HepG2 (cell line): Measurements from ENCODE around the gene SLC35G2. TPM values are rescaled to one million over a fixed set of nuclear protein-coding genes. Genes with fewer than 3 reads are reported as not detected.
A peak's percentile ranks its signal among the peaks of the same experiment; 100 is the strongest.

Experiments used
- ATAC-seq: fragments of 200-7000 bp; cut with Tn5 transposase; 3 replicates; pipeline ENCODE4 v1.9.1; 2020; ENCODE audit warnings: mild to moderate bottlenecking, moderate library complexity
- BruUV-seq: library from RNA; stranded (reverse); fragments of 400-500 nt; replicated peaks from 2 replicates; lab custom pipeline; 2021; lab: Mats Ljungman, UMichigan
- CTCF ChIA-PET: fragments of 300-600 bp; formaldehyde crosslinking; extraction: SDS; loops from one replicate; lab custom pipeline; 2021; ENCODE audit warnings: low total read pairs, inconsistent platforms, low intra/inter-chr PET ratio; lab: Yijun Ruan, JAX
- POLR2A ChIA-PET: fragments of 350-600 bp; sonication (Branson Sonifier 250); formaldehyde crosslinking; loops from one replicate; lab custom pipeline; 2020; ENCODE audit warnings: antibody characterized with exemption, inconsistent platforms; lab: Yijun Ruan, JAX
- DNase-seq: peaks from one replicate; pipeline ENCODE4 v3.0.0-alpha.2; 2015; ENCODE audit warnings: low spot score
- FAIRE-seq: peaks from 3 replicates; lab custom pipeline; 2011; peaks lifted over from hg19 to GRCh38; lab: Jason Lieb, UNC
- H2AFZ ChIP-seq: one replicate; pipeline ENCODE4 v1.6.1; 2011; ENCODE audit warnings: low read length, inconsistent platforms
- H3K27ac ChIP-seq: fragments of 300-600 bp; 3 replicates; pipeline ENCODE4 v1.8.0; 2011; ENCODE audit warnings: mixed run types, mild to moderate bottlenecking, mixed read lengths, low read length, inconsistent platforms; ENCODE audit not compliant: insufficient read depth; ENCODE audit errors: extremely low read length
- H3K27me3 ChIP-seq, 2 experiments: fragments of 200-600 bp in 1 of 2; 2 replicates in 1 of 2; 3 replicates in 1 of 2; pipeline versions ENCODE4 v1.6.0 to v1.8.0; 2011; ENCODE audit warnings: low read length in 2 of 2, mild to moderate bottlenecking in 2 of 2, moderate library complexity in 2 of 2, inconsistent platforms in 1 of 2; ENCODE audit not compliant: insufficient read depth in 2 of 2, control insufficient read depth in 1 of 2
- H3K36me3 ChIP-seq, 2 experiments: fragments of 200-600 bp in 1 of 2; replicated peaks in 1 of 2; 2 replicates in 1 of 2; 3 replicates in 1 of 2; pipeline versions ENCODE4 v1.5.1 to v1.8.0; 2011; ENCODE audit warnings: low read length in 2 of 2, inconsistent platforms in 1 of 2; ENCODE audit not compliant: insufficient read depth in 2 of 2, control insufficient read depth in 1 of 2
- H3K4me1 ChIP-seq: 2 replicates; pipeline ENCODE4 v1.5.1; 2012; ENCODE audit warnings: low read length, inconsistent platforms; ENCODE audit not compliant: insufficient read depth
- H3K4me2 ChIP-seq: 2 replicates; pipeline ENCODE4 v1.6.0; 2011; ENCODE audit warnings: low read depth, low read length, inconsistent platforms
- H3K4me3 ChIP-seq, 3 experiments: fragments of 200-600 bp in 1 of 3; sonication (generic), shearing (Covaris generic) in 1 of 3; replicated peaks in 1 of 3; 2 replicates each; pipeline ENCODE4 v1.5.1; 2011 to 2016; ENCODE audit warnings: low read length in 3 of 3, inconsistent platforms in 2 of 3, low read depth in 2 of 3, mild to moderate bottlenecking in 2 of 3, control low read depth in 1 of 3, mixed read lengths in 1 of 3; ENCODE audit not compliant: insufficient read depth in 1 of 3
- H3K79me2 ChIP-seq: one replicate; pipeline ENCODE4 v1.6.1; 2011; ENCODE audit warnings: low read length, inconsistent platforms; ENCODE audit not compliant: insufficient read depth
- H3K9ac ChIP-seq: 2 replicates; pipeline ENCODE4 v1.6.0; 2011; ENCODE audit warnings: mild to moderate bottlenecking, low read depth, low read length, inconsistent platforms; ENCODE audit not compliant: insufficient read depth
- H3K9me3 ChIP-seq: 2 replicates; pipeline ENCODE4 v1.5.1; 2012; ENCODE audit warnings: mild to moderate bottlenecking, low read length
- H4K20me1 ChIP-seq: 2 replicates; pipeline ENCODE4 v1.6.0; 2011; ENCODE audit warnings: inconsistent platforms, mild to moderate bottlenecking, low read length, moderate library complexity; ENCODE audit not compliant: insufficient read depth
- HOXA7 ChIP-seq: sonication (generic); formaldehyde crosslinking; IDR thresholded peaks from 2 replicates; pipeline ENCODE4 v1.8.1; 2022; ENCODE audit warnings: mild to moderate bottlenecking, missing genetic modification reagents, moderate library complexity
- MATR3 ChIP-seq: sonication (generic); formaldehyde crosslinking; IDR thresholded peaks from 2 replicates; pipeline ENCODE4 v1.4.0; 2020; ENCODE audit warnings: missing genetic modification reagents
- ZFP1 ChIP-seq: IDR thresholded peaks from 2 replicates; pipeline ENCODE4 v1.6.1; 2016
- ZFP36L2 ChIP-seq: sonication (generic); formaldehyde crosslinking; IDR thresholded peaks from 2 replicates; pipeline ENCODE4 v1.4.0; 2020; ENCODE audit warnings: missing genetic modification reagents
- WGBS: methylation state at CpG from one replicate; pipeline ENCODE4 v1.1.6; 2017; ENCODE audit warnings: low lambda C conversion rate; 5-methylcytosine and 5-hydroxymethylcytosine counted together
- in situ Hi-C: cut with HindIII; loops from 2 replicates; pipeline ENCODE4 v1.10.0; 2017; ENCODE audit warnings: low pct_unique_long_range_greater_than_20kb; ENCODE audit not compliant: extremely low pct_ligation_motif_present
- intact Hi-C: fragments of 100-400 bp; cut with micrococcal nuclease; formaldehyde crosslinking; loops from one replicate; pipeline ENCODE4 v1.10.0; 2022; ENCODE audit not compliant: unreplicated experiment
- polyA plus RNA-seq, 8 experiments: library from polyadenylated mRNA; depleted of rRNA in 3 of 8; stranded (reverse) in 7 of 8; unstranded in 1 of 8; fragments of >200 nt; fragmentation: Illumina TruSeq in 4 of 8; extraction: Trizol in 4 of 8; gene quantifications; 2 replicates each; pipeline versions ENCODE4 v1.2.1 to v1.2.3, GENCODE V29; 2011 to 2016; ENCODE audit warnings: low read depth in 4 of 8, missing spikeins in 1 of 8, mixed read lengths in 1 of 8; ENCODE audit not compliant: insufficient read depth in 1 of 8
- total RNA-seq, 5 experiments: library from RNA; depleted of rRNA; stranded (reverse); fragments of >200 nt; fragmentation: Illumina TruSeq; extraction: Trizol; gene quantifications; 2 replicates each; pipeline ENCODE4 v1.2.3, GENCODE V29; 2016; ENCODE audit warnings: low read depth in 1 of 5
- TF ChIP-seq, protein P1 (sequence below): sonication (generic); formaldehyde crosslinking; IDR thresholded peaks from 2 replicates; pipeline ENCODE4 v1.9.0; 2021; ENCODE audit warnings: missing genetic modification reagents, borderline replicate concordance
- TF ChIP-seq, protein P2 (sequence below): sonication (generic); formaldehyde crosslinking; IDR thresholded peaks from 2 replicates; pipeline ENCODE4 v1.4.0; 2020; ENCODE audit warnings: missing genetic modification reagents

SLC35G2 gene
- total and polyA plus RNA-seq, 2 of the 13 experiments (the other 11 are each of a cell fraction or from before 2014, with no cell fraction given): 7.6 to 10.3 TPM

DNA sequence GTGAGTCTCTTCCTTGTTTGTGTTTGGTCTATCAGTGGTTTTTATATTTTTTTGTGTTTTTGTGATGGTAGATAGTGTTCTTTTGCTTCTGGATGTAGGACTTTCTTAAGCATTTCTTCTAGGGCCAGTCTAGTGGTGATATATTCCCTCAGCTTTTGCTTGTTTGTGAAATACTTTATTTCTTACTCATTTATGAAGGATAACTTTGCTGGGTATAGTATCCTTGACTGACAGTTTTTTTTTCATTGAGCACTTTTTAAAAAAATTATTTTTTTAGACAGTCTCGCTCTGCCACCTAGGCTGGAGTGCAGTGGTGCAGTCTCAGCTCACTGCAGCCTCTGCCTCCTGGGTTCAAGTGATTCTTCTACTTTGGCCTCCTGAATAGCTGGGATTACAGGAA is 85.0 kb downstream of the SLC35G2 start:
- Histone ChIP-seq H3K9ac (no peak overlapping the region), H3K4me1 (peaks cover 11% of the 10 kb centered on the region), H4K20me1 (peaks cover 12% of the 10 kb centered on the region), H3K79me2 (peaks cover 89% of the 10 kb centered on the region), H3K9me3 (peaks cover 13% of the 10 kb centered on the region), H3K27ac (no peak overlapping the region), H3K4me2 (no peak overlapping the region), H3K4me3 (no peak overlapping the region), H3K27me3 (no peaks in the 10 kb centered on the region), H2AFZ (no peak overlapping the region), H3K36me3 (no peaks in the 10 kb centered on the region)
- 0 out of 2 replicates have a peak, but pooled peaks have one; percentile 30 for TF ChIP-seq ZFP1 (CRISPR knock-in tag)
- no peak for TF ChIP-seq HOXA7 (CRISPR knock-in tag)
- TF ChIP-seq MATR3 (CRISPR knock-in tag): no peak
- TF ChIP-seq, protein P1, sequence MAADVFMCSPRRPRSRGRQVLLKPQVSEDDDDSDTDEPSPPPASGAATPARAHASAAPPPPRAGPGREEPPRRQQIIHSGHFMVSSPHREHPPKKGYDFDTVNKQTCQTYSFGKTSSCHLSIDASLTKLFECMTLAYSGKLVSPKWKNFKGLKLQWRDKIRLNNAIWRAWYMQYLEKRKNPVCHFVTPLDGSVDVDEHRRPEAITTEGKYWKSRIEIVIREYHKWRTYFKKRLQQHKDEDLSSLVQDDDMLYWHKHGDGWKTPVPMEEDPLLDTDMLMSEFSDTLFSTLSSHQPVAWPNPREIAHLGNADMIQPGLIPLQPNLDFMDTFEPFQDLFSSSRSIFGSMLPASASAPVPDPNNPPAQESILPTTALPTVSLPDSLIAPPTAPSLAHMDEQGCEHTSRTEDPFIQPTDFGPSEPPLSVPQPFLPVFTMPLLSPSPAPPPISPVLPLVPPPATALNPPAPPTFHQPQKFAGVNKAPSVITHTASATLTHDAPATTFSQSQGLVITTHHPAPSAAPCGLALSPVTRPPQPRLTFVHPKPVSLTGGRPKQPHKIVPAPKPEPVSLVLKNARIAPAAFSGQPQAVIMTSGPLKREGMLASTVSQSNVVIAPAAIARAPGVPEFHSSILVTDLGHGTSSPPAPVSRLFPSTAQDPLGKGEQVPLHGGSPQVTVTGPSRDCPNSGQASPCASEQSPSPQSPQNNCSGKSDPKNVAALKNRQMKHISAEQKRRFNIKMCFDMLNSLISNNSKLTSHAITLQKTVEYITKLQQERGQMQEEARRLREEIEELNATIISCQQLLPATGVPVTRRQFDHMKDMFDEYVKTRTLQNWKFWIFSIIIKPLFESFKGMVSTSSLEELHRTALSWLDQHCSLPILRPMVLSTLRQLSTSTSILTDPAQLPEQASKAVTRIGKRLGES (CRISPR knock-in tag): no peak
- TF ChIP-seq ZFP36L2 (CRISPR knock-in tag): no peak
- TF ChIP-seq, protein P2, sequence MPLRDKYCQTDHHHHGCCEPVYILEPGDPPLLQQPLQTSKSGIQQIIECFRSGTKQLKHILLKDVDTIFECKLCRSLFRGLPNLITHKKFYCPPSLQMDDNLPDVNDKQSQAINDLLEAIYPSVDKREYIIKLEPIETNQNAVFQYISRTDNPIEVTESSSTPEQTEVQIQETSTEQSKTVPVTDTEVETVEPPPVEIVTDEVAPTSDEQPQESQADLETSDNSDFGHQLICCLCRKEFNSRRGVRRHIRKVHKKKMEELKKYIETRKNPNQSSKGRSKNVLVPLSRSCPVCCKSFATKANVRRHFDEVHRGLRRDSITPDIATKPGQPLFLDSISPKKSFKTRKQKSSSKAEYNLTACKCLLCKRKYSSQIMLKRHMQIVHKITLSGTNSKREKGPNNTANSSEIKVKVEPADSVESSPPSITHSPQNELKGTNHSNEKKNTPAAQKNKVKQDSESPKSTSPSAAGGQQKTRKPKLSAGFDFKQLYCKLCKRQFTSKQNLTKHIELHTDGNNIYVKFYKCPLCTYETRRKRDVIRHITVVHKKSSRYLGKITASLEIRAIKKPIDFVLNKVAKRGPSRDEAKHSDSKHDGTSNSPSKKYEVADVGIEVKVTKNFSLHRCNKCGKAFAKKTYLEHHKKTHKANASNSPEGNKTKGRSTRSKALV: no peak
- ChIA-PET CTCF (no interaction called here), POLR2A (no interaction called here)
- no TSS peak for BruUV-seq
- intact Hi-C loops (no loop called here), in situ Hi-C loops (no loop called here)
- WGBS: 60% methylated on average over 1 of the region's 1 CpG
- FAIRE-seq: no peak
- no peak for DNase-seq
- ATAC-seq: no peak
